ENCODE results near the gene CYCS. TPM values are rescaled to one million over a fixed set of nuclear protein-coding genes. Genes with fewer than 3 reads are reported as not detected.

CYCS gene
- total RNA-seq (ENCODE audit: low replicate concordance), result 9.0 and 51.9 TPM in 2 replicates

DNA sequence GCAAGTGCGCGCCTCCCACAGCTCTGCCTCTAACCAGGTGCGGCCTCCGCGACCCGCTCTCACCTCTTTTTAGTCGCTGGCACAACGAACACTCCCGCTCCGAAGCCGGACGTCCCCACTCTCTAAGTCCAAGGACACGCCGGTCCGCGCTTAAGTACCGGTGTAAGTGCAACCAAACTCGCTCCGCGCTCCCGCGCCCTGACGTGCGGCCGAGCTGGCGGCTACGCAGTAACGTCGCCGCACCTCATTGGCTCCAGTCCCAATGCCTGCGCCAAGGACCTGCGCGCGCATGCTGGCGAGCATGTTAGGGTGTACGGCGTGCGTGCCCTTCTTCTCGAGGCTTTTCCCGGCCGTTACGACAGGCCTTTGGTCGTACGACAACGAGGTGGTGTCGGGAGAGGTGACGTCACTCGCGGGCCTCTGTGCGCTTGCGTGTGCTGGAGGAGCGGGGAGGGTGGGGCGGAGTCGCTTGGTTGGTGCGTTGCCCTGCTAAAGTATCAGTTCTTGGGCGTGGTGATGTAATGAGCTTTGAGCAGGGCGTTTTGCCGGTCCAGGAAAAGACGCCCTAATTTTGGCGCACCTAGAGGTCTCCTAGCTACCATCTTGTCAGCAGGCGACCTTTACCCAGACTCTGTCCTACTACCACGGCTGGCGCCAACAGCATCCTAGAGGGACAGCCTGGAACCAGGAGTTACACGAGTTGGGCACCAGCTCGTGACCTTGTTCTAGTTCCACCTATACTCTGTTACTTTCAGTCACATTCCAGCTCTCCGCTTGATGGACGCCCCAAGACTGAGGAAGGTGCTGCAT is at the start of gene CYCS:
Gene CYCS, minus strand, starts transcription at position 124 of the 810 bp plus-strand sequence. CDS start 1,141 bp downstream, outside the sequence.
- peak within 1 kb of the TSS; percentile 93 for H3K4me3 ChIP-seq (ENCODE audit: low read depth, low read length)
- TF ChIP-seq, protein P1, sequence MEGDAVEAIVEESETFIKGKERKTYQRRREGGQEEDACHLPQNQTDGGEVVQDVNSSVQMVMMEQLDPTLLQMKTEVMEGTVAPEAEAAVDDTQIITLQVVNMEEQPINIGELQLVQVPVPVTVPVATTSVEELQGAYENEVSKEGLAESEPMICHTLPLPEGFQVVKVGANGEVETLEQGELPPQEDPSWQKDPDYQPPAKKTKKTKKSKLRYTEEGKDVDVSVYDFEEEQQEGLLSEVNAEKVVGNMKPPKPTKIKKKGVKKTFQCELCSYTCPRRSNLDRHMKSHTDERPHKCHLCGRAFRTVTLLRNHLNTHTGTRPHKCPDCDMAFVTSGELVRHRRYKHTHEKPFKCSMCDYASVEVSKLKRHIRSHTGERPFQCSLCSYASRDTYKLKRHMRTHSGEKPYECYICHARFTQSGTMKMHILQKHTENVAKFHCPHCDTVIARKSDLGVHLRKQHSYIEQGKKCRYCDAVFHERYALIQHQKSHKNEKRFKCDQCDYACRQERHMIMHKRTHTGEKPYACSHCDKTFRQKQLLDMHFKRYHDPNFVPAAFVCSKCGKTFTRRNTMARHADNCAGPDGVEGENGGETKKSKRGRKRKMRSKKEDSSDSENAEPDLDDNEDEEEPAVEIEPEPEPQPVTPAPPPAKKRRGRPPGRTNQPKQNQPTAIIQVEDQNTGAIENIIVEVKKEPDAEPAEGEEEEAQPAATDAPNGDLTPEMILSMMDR (IDR thresholded peaks at IDR 0.05; ENCODE audit: insufficient read depth, low read length), result no peak
- peak; percentile 100 for DNase-seq (ENCODE audit: low read depth)

DNA sequence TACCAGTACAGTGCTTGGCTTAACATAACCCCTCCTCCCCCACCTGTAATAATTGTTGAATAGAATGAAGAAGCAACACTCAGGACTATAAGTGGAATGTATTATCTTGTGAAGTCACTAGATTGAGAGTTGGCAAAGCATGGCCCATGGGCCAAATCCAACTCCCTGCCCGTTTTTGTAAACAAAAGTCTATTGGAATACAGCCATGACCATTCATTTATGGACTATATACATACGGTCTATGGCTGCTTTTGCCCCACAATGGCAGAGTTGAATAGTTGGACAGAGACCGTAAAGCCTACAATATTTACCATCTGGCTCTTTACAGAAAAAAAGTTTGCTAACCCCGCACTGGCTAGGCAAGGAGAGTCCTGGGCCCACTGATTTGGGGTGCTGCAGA is 48.1 kb upstream of the CYCS start:
- DNase-seq (ENCODE audit: low read depth), result no peak
- TF ChIP-seq, protein P1 (IDR thresholded peaks at IDR 0.05; ENCODE audit: insufficient read depth, low read length), result no peak
- no peak overlapping the region for H3K4me3 ChIP-seq (ENCODE audit: low read depth, low read length)

DNA sequence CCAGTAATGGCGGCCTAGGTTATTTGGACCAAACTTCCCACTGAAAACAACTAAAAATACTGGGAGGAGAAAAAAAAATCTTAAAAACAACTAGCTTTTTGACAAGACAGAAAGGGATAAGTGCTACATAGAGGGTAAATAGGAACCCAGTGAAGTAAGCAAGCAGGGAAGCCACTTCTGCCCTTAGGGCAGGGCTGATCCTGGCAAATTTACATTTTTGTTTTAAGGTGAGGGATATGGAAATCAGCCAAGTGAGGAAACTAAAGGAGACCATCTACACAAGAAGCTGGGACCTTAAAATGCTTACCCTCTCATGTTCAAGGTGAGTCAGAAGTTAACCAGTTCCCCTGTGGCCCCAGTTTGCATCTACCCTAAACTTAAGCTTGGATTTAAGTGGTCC is 46.5 kb upstream of the CYCS start:
- DNase-seq (ENCODE audit: low read depth), result no peak
- TF ChIP-seq, protein P1 (IDR thresholded peaks at IDR 0.05; ENCODE audit: insufficient read depth, low read length), result no peak

DNA sequence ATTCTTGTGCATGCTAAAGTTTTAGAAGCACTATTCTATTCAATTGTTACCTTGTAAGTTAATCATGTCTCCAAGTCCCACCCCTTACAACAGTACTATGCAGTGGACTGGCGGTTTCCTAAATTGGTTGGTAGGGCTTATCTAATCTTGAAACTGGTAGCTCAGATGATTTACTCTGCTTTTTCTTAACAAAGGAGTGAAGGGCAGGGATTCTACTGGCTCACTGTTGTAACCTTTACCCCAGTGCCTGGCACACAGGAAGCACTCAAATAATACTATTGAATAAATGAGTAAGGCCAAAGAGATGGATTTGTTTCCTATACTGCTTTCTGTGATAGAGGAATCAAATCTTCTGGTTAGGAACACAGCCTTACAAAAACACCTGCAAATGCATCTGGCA is 46.0 kb upstream of the CYCS start:
- no peak overlapping the region for H3K4me3 ChIP-seq (ENCODE audit: low read depth, low read length)
- TF ChIP-seq, protein P1 (IDR thresholded peaks at IDR 0.05; ENCODE audit: insufficient read depth, low read length), result no peak

More for the DNA sequence above, 46.5 kb upstream of the CYCS start:
- no peak overlapping the region for H3K4me3 ChIP-seq (ENCODE audit: low read depth, low read length)

DNA sequence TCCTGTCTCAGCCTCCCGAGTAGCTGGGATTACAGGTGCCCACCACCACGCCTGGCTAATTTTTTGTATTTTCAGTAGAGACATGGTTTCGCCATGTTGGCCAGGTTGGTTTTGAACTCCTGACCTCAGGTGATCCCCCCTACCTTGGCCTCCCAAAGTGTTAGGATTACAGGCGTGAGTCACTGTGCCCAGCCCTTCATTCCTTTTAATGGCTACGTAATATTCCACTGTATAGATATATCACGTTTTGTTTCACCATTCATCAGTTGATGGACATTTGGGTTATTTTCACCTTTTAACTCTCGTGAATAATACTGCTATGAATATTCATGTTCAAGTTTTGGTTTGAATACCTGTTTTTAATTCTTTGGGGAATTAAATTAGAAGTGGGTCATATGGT is 44.6 kb upstream of the CYCS start:
- DNase-seq (ENCODE audit: low read depth), result no peak
- H3K4me3 ChIP-seq (ENCODE audit: low read depth, low read length), result no peak overlapping the region
- TF ChIP-seq, protein P1 (IDR thresholded peaks at IDR 0.05; ENCODE audit: insufficient read depth, low read length), result no peak

More for the DNA sequence above, 46.0 kb upstream of the CYCS start:
- DNase-seq (ENCODE audit: low read depth), result no peak

DNA sequence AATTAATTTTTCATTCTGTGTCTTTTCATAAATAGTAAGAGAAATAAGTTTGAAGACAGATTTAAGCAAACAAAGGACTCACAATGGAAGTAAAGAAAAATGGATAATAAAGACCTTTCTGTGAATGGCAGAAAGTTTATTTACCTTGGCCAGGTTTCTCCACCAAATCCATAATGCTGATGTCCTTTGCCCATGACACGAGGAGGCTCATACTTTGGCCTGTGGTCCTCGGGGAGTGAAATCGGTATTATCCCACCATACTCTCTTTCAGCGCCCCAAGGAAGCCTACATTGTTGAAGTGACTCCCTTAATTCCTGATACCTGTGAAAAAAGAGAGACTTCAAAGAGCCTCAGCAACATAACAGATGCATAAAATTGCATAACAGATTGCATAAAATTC is 43.1 kb upstream of the CYCS start:
- no peak overlapping the region for H3K4me3 ChIP-seq (ENCODE audit: low read depth, low read length)
- TF ChIP-seq, protein P1 (IDR thresholded peaks at IDR 0.05; ENCODE audit: insufficient read depth, low read length), result no peak
- DNase-seq (ENCODE audit: low read depth), result no peak
